SJSA1 (cell line): ENCODE data around the gene ERC2. TPM values are rescaled to one million over a fixed set of nuclear protein-coding genes. Genes with fewer than 3 reads are reported as not detected.
A peak's percentile ranks its signal among the peaks of the same experiment; 100 is the strongest.

Source experiments
- DNase-seq, 2 experiments: peaks; one replicate each; pipeline ENCODE4 v3.0.0-alpha.2; 2015 to 2020; ENCODE audit warnings: low spot score in 2 of 2, low read depth in 1 of 2
- H3K27ac ChIP-seq: fragments of 250-450 bp; sonication (Bioruptor Pico); 2 replicates; pipeline ENCODE4 v1.5.1; 2020; ENCODE audit warnings: mild to moderate bottlenecking, moderate library complexity
- H3K27me3 ChIP-seq: fragments of 250-450 bp; sonication (Bioruptor Pico); replicated peaks from 2 replicates; pipeline ENCODE4 v1.5.1; 2020; ENCODE audit warnings: mild to moderate bottlenecking, moderate library complexity
- H3K36me3 ChIP-seq: fragments of 250-450 bp; sonication (Bioruptor Pico); 2 replicates; pipeline ENCODE4 v1.5.1; 2020; ENCODE audit warnings: mild to moderate bottlenecking
- H3K4me1 ChIP-seq: fragments of 250-450 bp; sonication (Bioruptor Pico); replicated peaks from 2 replicates; pipeline ENCODE4 v1.6.1; 2021; ENCODE audit warnings: mild to moderate bottlenecking
- H3K4me3 ChIP-seq: fragments of 250-450 bp; sonication (Bioruptor Pico); 2 replicates; pipeline ENCODE4 v1.5.1; 2020; ENCODE audit warnings: mild to moderate bottlenecking
- H3K9me3 ChIP-seq: fragments of 250-450 bp; sonication (Bioruptor Pico); replicated peaks from 2 replicates; pipeline ENCODE4 v1.5.1; 2020; ENCODE audit warnings: mild to moderate bottlenecking
- total RNA-seq: library from RNA; depleted of rRNA; stranded (reverse); fragments of >200 nt; shearing (Covaris generic); gene quantifications from 2 replicates; pipeline ENCODE4 v1.2.3, GENCODE V29; 2014

Gene ERC2
- total RNA-seq, 1 experiment from 2014 or later: 0.13 TPM

- DNase-seq: no peak
- Histone ChIP-seq H3K4me1 (no peaks in the 10 kb centered on the region), H3K36me3 (no peaks in the 10 kb centered on the region), H3K27ac (no peak overlapping the region), H3K9me3 (no peaks in the 10 kb centered on the region), H3K27me3 (no peaks in the 10 kb centered on the region), H3K4me3 (no peak overlapping the region)
Measured at GRCh38 chr3:56189536-56189935, 278.7 kb downstream of the ERC2 start.

GRCh38 chr3:56188201-56188600 lies 280.1 kb downstream of the ERC2 start:
- no peak for DNase-seq
- Histone ChIP-seq H3K36me3 (no peaks in the 10 kb centered on the region), H3K4me3 (no peak overlapping the region), H3K9me3 (no peaks in the 10 kb centered on the region), H3K27me3 (no peaks in the 10 kb centered on the region), H3K27ac (no peak overlapping the region), H3K4me1 (no peaks in the 10 kb centered on the region)

GRCh38 chr3:56187051-56187450 lies 281.2 kb downstream of the ERC2 start:
- H3K9me3 ChIP-seq: no peaks in the 10 kb centered on the region
- H3K36me3 ChIP-seq: no peaks in the 10 kb centered on the region
- DNase-seq: no peak
- no peak overlapping the region for H3K4me3 ChIP-seq
- no peaks in the 10 kb centered on the region for H3K27me3 ChIP-seq
- H3K4me1 ChIP-seq: no peaks in the 10 kb centered on the region
- no peak overlapping the region for H3K27ac ChIP-seq

- Histone ChIP-seq H3K4me3 (no peak overlapping the region), H3K9me3 (no peaks in the 10 kb centered on the region), H3K4me1 (no peaks in the 10 kb centered on the region), H3K36me3 (no peaks in the 10 kb centered on the region), H3K27me3 (no peaks in the 10 kb centered on the region), H3K27ac (no peak overlapping the region)
- no peak for DNase-seq
Measured at GRCh38 chr3:56185827-56186226, 282.4 kb downstream of the ERC2 start.

- Histone ChIP-seq H3K27ac (no peak overlapping the region), H3K9me3 (no peaks in the 10 kb centered on the region), H3K27me3 (no peaks in the 10 kb centered on the region), H3K4me1 (no peaks in the 10 kb centered on the region), H3K4me3 (no peak overlapping the region), H3K36me3 (no peaks in the 10 kb centered on the region)
- DNase-seq: no peak
Measured at GRCh38 chr3:56183529-56183928, 284.7 kb downstream of the ERC2 start.

- Histone ChIP-seq H3K27me3 (no peaks in the 10 kb centered on the region), H3K9me3 (no peaks in the 10 kb centered on the region), H3K4me1 (no peaks in the 10 kb centered on the region), H3K27ac (no peak overlapping the region), H3K36me3 (no peaks in the 10 kb centered on the region), H3K4me3 (no peak overlapping the region)
- DNase-seq: no peak
Measured at GRCh38 chr3:56180433-56180832, 287.8 kb downstream of the ERC2 start.

GRCh38 chr3:56173601-56174000 lies 294.7 kb downstream of the ERC2 start:
- H3K4me1 ChIP-seq: no peaks in the 10 kb centered on the region

GRCh38 chr3:56164436-56164835 lies 303.8 kb downstream of the ERC2 start:
- no peaks in the 10 kb centered on the region for H3K27me3 ChIP-seq
- no peak overlapping the region for H3K4me3 ChIP-seq
- DNase-seq: no peak
- H3K36me3 ChIP-seq: no peaks in the 10 kb centered on the region
- no peaks in the 10 kb centered on the region for H3K9me3 ChIP-seq
- H3K27ac ChIP-seq: no peak overlapping the region
- H3K4me1 ChIP-seq: no peaks in the 10 kb centered on the region

More at GRCh38 chr3:56173601-56174000, 294.7 kb downstream of the ERC2 start:
- no peak overlapping the region for H3K4me3 ChIP-seq
- no peaks in the 10 kb centered on the region for H3K9me3 ChIP-seq
- no peak overlapping the region for H3K27ac ChIP-seq
- no peak for DNase-seq
- no peaks in the 10 kb centered on the region for H3K36me3 ChIP-seq
- no peaks in the 10 kb centered on the region for H3K27me3 ChIP-seq

- no peak overlapping the region for H3K4me3 ChIP-seq
- H3K4me1 ChIP-seq: no peaks in the 10 kb centered on the region
- H3K27ac ChIP-seq: no peak overlapping the region
- H3K36me3 ChIP-seq: no peaks in the 10 kb centered on the region
- no peaks in the 10 kb centered on the region for H3K27me3 ChIP-seq
- H3K9me3 ChIP-seq: no peaks in the 10 kb centered on the region
- no peak for DNase-seq
Measured at GRCh38 chr3:56157693-56158362, 310.4 kb downstream of the ERC2 start.

- Histone ChIP-seq H3K36me3 (no peaks in the 10 kb centered on the region), H3K27ac (no peak overlapping the region), H3K27me3 (no peaks in the 10 kb centered on the region), H3K4me3 (no peak overlapping the region), H3K4me1 (no peaks in the 10 kb centered on the region), H3K9me3 (no peaks in the 10 kb centered on the region)
- DNase-seq: no peak
Measured at GRCh38 chr3:56154297-56154696, 314.0 kb downstream of the ERC2 start.

- H3K4me1 ChIP-seq: no peaks in the 10 kb centered on the region
- H3K27ac ChIP-seq: no peak overlapping the region
- no peaks in the 10 kb centered on the region for H3K27me3 ChIP-seq
- H3K4me3 ChIP-seq: no peak overlapping the region
- no peaks in the 10 kb centered on the region for H3K36me3 ChIP-seq
- no peaks in the 10 kb centered on the region for H3K9me3 ChIP-seq
- no peak for DNase-seq
Measured at GRCh38 chr3:56147354-56147753, 320.9 kb downstream of the ERC2 start.

- no peak overlapping the region for H3K27ac ChIP-seq
- DNase-seq: no peak
- no peaks in the 10 kb centered on the region for H3K36me3 ChIP-seq
- no peaks in the 10 kb centered on the region for H3K4me1 ChIP-seq
- H3K27me3 ChIP-seq: no peaks in the 10 kb centered on the region
- no peaks in the 10 kb centered on the region for H3K9me3 ChIP-seq
- no peak overlapping the region for H3K4me3 ChIP-seq
Measured at GRCh38 chr3:56145410-56145809, 322.9 kb downstream of the ERC2 start.

- H3K27me3 ChIP-seq: no peaks in the 10 kb centered on the region
- H3K27ac ChIP-seq: no peak overlapping the region
- no peaks in the 10 kb centered on the region for H3K9me3 ChIP-seq
- no peaks in the 10 kb centered on the region for H3K36me3 ChIP-seq
- no peak overlapping the region for H3K4me3 ChIP-seq
- DNase-seq: no peak
- no peaks in the 10 kb centered on the region for H3K4me1 ChIP-seq
Measured at GRCh38 chr3:56144805-56145204, 323.5 kb downstream of the ERC2 start.

GRCh38 chr3:56137415-56137814 lies 330.9 kb downstream of the ERC2 start:
- DNase-seq: peak in 1 of 2 experiments; percentile 3
- Histone ChIP-seq H3K27me3 (no peaks in the 10 kb centered on the region), H3K36me3 (no peaks in the 10 kb centered on the region), H3K9me3 (no peaks in the 10 kb centered on the region), H3K27ac (no peak overlapping the region), H3K4me3 (no peak overlapping the region), H3K4me1 (peaks cover 31% of the 10 kb centered on the region)

GRCh38 chr3:56136514-56136913 lies 331.8 kb downstream of the ERC2 start:
- Histone ChIP-seq H3K36me3 (no peaks in the 10 kb centered on the region), H3K9me3 (no peaks in the 10 kb centered on the region), H3K27me3 (no peaks in the 10 kb centered on the region), H3K4me3 (no peak overlapping the region), H3K27ac (no peak overlapping the region), H3K4me1 (peaks cover 39% of the 10 kb centered on the region)
- DNase-seq: no peak
